IMR-90 (cell line): ENCODE measurements around the gene YBEY. TPM values are rescaled to one million over a fixed set of nuclear protein-coding genes. Genes with fewer than 3 reads are reported as not detected.
A peak's percentile ranks its signal among the peaks of the same experiment; 100 is the strongest.

Experiments
- ATAC-seq: fragments of 200-7000 bp; cut with Tn5 transposase; 2 replicates; pipeline ENCODE4 v1.9.1; 2020; ENCODE audit warnings: low read depth, mild to moderate bottlenecking, moderate library complexity
- BruUV-seq: library from RNA; stranded (reverse); fragments of 400-500 nt; replicated peaks from 2 replicates; lab custom pipeline; 2021; lab: Mats Ljungman, UMichigan
- CTCF ChIA-PET: fragments of 300-600 bp; formaldehyde crosslinking; extraction: SDS; loops from one replicate; lab custom pipeline; 2021; ENCODE audit warnings: antibody characterized with exemption; lab: Yijun Ruan, JAX
- POLR2A ChIA-PET: fragments of 300-600 bp; sonication (Branson Sonifier 250); formaldehyde crosslinking; loops from one replicate; lab custom pipeline; 2022; ENCODE audit warnings: antibody characterized with exemption; ENCODE audit not compliant: unreplicated experiment; lab: Charles Lee
- DNase-seq: peaks from one replicate; pipeline ENCODE4 v3.0.0; 2013
- H2AFZ ChIP-seq: replicated peaks from 2 replicates; pipeline ENCODE3; 2013; ENCODE audit warnings: low read length, mild to moderate bottlenecking; ENCODE audit not compliant: poor library complexity
- H2AK5ac ChIP-seq: 2 replicates; pipeline ENCODE4 v1.6.1; 2013; ENCODE audit warnings: low read depth, low read length, inconsistent platforms
- H2AK9ac ChIP-seq: replicated peaks from 2 replicates; pipeline ENCODE3; 2013; ENCODE audit warnings: mild to moderate bottlenecking, low read depth, low read length, moderate library complexity; ENCODE audit not compliant: poor library complexity
- H2BK120ac ChIP-seq: 2 replicates; pipeline ENCODE4 v1.6.1; 2013; ENCODE audit warnings: low read depth, low read length, inconsistent platforms
- H2BK15ac ChIP-seq: 3 replicates; pipeline ENCODE4 v1.6.1; 2013; ENCODE audit warnings: low read depth, low read length, inconsistent platforms
- H2BK20ac ChIP-seq: 2 replicates; pipeline ENCODE4 v1.6.1; 2013; ENCODE audit warnings: low read depth, mild to moderate bottlenecking, inconsistent platforms, low read length, moderate library complexity
- H2BK5ac ChIP-seq: 2 replicates; pipeline ENCODE4 v1.6.1; 2013; ENCODE audit warnings: mild to moderate bottlenecking, low read depth, low read length, inconsistent platforms; ENCODE audit not compliant: poor library complexity, severe bottlenecking
- H3K14ac ChIP-seq: replicated peaks from 2 replicates; pipeline ENCODE4 v1.6.1; 2013; ENCODE audit warnings: low read depth, low read length, inconsistent platforms
- H3K18ac ChIP-seq: 2 replicates; pipeline ENCODE4 v1.6.1; 2013; ENCODE audit warnings: low read depth, low read length, control low read depth
- H3K23ac ChIP-seq: 2 replicates; pipeline ENCODE4 v1.6.1; 2013; ENCODE audit warnings: low read depth, low read length, inconsistent platforms
- H3K27ac ChIP-seq: 2 replicates; pipeline ENCODE4 v1.5.1; 2013; ENCODE audit warnings: mild to moderate bottlenecking, control low read depth, low read length; ENCODE audit not compliant: insufficient read depth
- H3K27me3 ChIP-seq: 2 replicates; pipeline ENCODE4 v1.6.1; 2013; ENCODE audit warnings: low read length; ENCODE audit not compliant: control insufficient read depth, insufficient read depth
- H3K36me3 ChIP-seq: 2 replicates; pipeline ENCODE4 v1.6.1; 2013; ENCODE audit warnings: low read length, mixed read lengths; ENCODE audit not compliant: control insufficient read depth, insufficient read depth
- H3K4ac ChIP-seq: 2 replicates; pipeline ENCODE4 v1.6.1; 2013; ENCODE audit warnings: low read depth, low read length, inconsistent platforms
- H3K4me1 ChIP-seq: 2 replicates; pipeline ENCODE4 v1.6.1; 2013; ENCODE audit warnings: low read length, mixed read lengths; ENCODE audit not compliant: control insufficient read depth, insufficient read depth
- H3K4me2 ChIP-seq: 2 replicates; pipeline ENCODE4 v1.6.1; 2013; ENCODE audit warnings: low read depth, mild to moderate bottlenecking, control low read depth, low read length, moderate library complexity
- H3K4me3 ChIP-seq: 2 replicates; pipeline ENCODE4 v1.5.1; 2013; ENCODE audit warnings: low read depth, mild to moderate bottlenecking, control low read depth, low read length, moderate library complexity; ENCODE audit not compliant: insufficient read depth
- H3K56ac ChIP-seq: 2 replicates; pipeline ENCODE4 v1.6.1; 2013; ENCODE audit warnings: low read length, inconsistent platforms; ENCODE audit not compliant: insufficient read depth; ENCODE audit errors: extremely low read depth
- H3K79me1 ChIP-seq, 2 experiments: 2 replicates each; pipeline ENCODE4 v1.6.1; 2013; ENCODE audit warnings: low read length in 2 of 2, inconsistent platforms in 1 of 2, low read depth in 1 of 2
- H3K9ac ChIP-seq: 2 replicates; pipeline ENCODE4 v1.6.1; 2013; ENCODE audit warnings: low read depth, low read length, control low read depth
- H3K9me1 ChIP-seq: 2 replicates; pipeline ENCODE4 v1.6.1; 2013; ENCODE audit warnings: low read length, inconsistent platforms; ENCODE audit not compliant: insufficient read depth
- H3K9me3 ChIP-seq: 2 replicates; pipeline ENCODE4 v1.6.1; 2013; ENCODE audit warnings: low read length; ENCODE audit not compliant: control insufficient read depth, insufficient read depth
- H4K20me1 ChIP-seq: 2 replicates; pipeline ENCODE4 v1.6.1; 2013; ENCODE audit warnings: low read length, inconsistent platforms; ENCODE audit not compliant: insufficient read depth
- H4K5ac ChIP-seq: 2 replicates; pipeline ENCODE4 v1.6.1; 2013; ENCODE audit warnings: mild to moderate bottlenecking, low read depth, low read length, control low read depth
- H4K8ac ChIP-seq, 2 experiments: 2 replicates each; pipeline ENCODE4 v1.6.1; 2013; ENCODE audit warnings: low read depth in 2 of 2, low read length in 2 of 2, control low read depth in 1 of 2, inconsistent platforms in 1 of 2
- H4K91ac ChIP-seq: 2 replicates; pipeline ENCODE4 v1.6.1; 2013; ENCODE audit warnings: low read depth, low read length, inconsistent platforms; ENCODE audit not compliant: insufficient read depth
- MAFK ChIP-seq: IDR thresholded peaks from 2 replicates; pipeline ENCODE4 v1.6.1; 2012; ENCODE audit warnings: low read depth, low read length, improper control_type of control experiment
- MXI1 ChIP-seq: IDR thresholded peaks from 2 replicates; pipeline ENCODE4 v1.6.1; 2012; ENCODE audit warnings: low read depth, mild to moderate bottlenecking, low read length, moderate library complexity, borderline replicate concordance
- dilution Hi-C: fragments of 300-500 bp; cut with HindIII; formaldehyde crosslinking; loops from one replicate; pipeline ENCODE4 v1.14.3; 2018; ENCODE audit warnings: low sequenced_read_pairs; ENCODE audit not compliant: unreplicated experiment
- in situ Hi-C: fragments of 300-500 bp; cut with MboI; formaldehyde crosslinking; loops from 3 replicates; pipeline ENCODE4 v1.14.3; 2019; ENCODE audit warnings: low sequenced_read_pairs, inconsistent platforms, mixed read lengths
- intact Hi-C: fragments of 100-400 bp; cut with micrococcal nuclease; formaldehyde crosslinking; loops from 2 replicates; pipeline ENCODE4 v1.10.0; 2022
- polyA plus RNA-seq, 3 experiments: library from polyadenylated mRNA; depleted of rRNA; stranded (reverse); fragments of >200 nt; gene quantifications; 2 replicates each; pipeline ENCODE4 v1.2.3, GENCODE V29; 2012; ENCODE audit warnings: low replicate concordance in 1 of 3
- total RNA-seq: library from RNA; depleted of rRNA; stranded (reverse); fragments of >200 nt; gene quantifications from 2 replicates; pipeline ENCODE4 v1.2.3, GENCODE V29; 2012

YBEY gene
- total and polyA plus RNA-seq, 2 of the 4 experiments (the other 2 are of a cell fraction), result 5.9 to 26.2 TPM

GRCh38 chr21:46311568-46311967 is 25.4 kb downstream of the YBEY start:
- H3K79me1 ChIP-seq, result peaks cover 2 to 22% of the 10 kb centered on the region in 2 experiments; a peak in 3 of 4 replicates
- H3K23ac ChIP-seq, result no peak overlapping the region
- H3K27ac ChIP-seq, result no peak overlapping the region
- no peak overlapping the region for H4K5ac ChIP-seq
- no peak overlapping the region for H2BK120ac ChIP-seq
- ChIA-PET CTCF (no interaction called here), POLR2A (no interaction called here)
- no peak for ATAC-seq
- dilution Hi-C loops (no loop called here), in situ Hi-C loops (no loop called here), intact Hi-C loops (no loop called here)
- H2BK20ac ChIP-seq, result no peak overlapping the region
- H3K18ac ChIP-seq, result no peak overlapping the region
- H2AK9ac ChIP-seq, result no peak overlapping the region
- H2AK5ac ChIP-seq, result no peak overlapping the region
- no peak for TF ChIP-seq MAFK
- no peak for TF ChIP-seq MXI1
- no peaks in the 10 kb centered on the region for H3K4me1 ChIP-seq
- H3K9me3 ChIP-seq, result no peaks in the 10 kb centered on the region
- no peak overlapping the region for H2BK15ac ChIP-seq
- H3K4ac ChIP-seq, result no peak overlapping the region
- no peak overlapping the region for H3K4me3 ChIP-seq
- peak overlapping the region; percentile 62 for H2BK5ac ChIP-seq
- no peak overlapping the region for H3K4me2 ChIP-seq
- no peaks in the 10 kb centered on the region for H3K9me1 ChIP-seq
- H4K8ac ChIP-seq, result no peak overlapping the region
- H3K9ac ChIP-seq, result no peak overlapping the region
- H4K20me1 ChIP-seq, result no peaks in the 10 kb centered on the region; the same call in 1 of the 2 replicates
- H3K14ac ChIP-seq, result no peak overlapping the region
- H3K56ac ChIP-seq, result no peak overlapping the region
- no peaks in the 10 kb centered on the region for H3K27me3 ChIP-seq
- peaks cover 19% of the 10 kb centered on the region for H3K36me3 ChIP-seq
- no peak overlapping the region for H4K91ac ChIP-seq
- no peak overlapping the region for H2AFZ ChIP-seq
- BruUV-seq, result no TSS peak
- no peak for DNase-seq
